NCI-H187 treated with DMSO at 0.1 percent for 48 hours (cell line): ENCODE results near the gene WDSUB1.

Source experiments
- DNase-seq: peaks from one replicate; lab custom pipeline; 2025; lab: John Stamatoyannopoulos, UW

The WDSUB1 gene

DNA sequence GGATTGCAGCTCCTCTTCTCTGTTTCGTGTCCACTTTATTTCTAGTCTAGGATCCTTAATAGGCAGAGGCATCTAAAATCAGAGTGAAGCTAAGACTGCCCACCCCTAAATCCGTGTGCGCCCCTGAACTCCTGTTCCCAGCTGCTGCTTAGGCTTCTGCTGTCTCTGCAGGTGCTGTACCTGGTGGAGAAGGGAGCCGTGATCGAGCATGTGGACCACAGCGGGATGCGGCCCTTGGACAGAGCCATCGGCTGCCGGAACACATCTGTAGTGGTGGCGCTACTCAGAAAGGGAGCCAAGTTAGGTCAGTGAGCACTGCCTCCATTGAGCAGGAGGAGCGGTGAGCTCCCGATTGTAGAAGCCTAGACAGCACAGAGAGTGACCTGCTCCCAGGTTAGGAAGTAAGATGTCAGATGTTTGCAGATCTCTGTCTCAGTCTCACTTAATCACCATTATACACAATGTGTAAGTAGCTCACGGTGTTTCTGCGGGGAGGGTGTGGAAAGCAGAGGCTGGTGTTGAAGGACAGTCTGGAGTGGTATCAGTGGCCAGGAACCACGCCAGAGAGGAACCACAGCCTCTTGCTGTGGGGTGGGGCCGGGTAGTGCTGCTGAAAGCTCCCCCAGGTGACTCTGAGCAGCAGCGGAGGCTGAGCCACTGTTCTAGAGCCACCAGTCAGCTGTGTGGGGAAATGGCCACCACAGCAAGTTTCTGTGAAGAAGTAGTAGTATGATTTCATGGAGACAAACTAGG is 62.3 kb downstream of the WDSUB1 start:
- DNase-seq: no peak

DNA sequence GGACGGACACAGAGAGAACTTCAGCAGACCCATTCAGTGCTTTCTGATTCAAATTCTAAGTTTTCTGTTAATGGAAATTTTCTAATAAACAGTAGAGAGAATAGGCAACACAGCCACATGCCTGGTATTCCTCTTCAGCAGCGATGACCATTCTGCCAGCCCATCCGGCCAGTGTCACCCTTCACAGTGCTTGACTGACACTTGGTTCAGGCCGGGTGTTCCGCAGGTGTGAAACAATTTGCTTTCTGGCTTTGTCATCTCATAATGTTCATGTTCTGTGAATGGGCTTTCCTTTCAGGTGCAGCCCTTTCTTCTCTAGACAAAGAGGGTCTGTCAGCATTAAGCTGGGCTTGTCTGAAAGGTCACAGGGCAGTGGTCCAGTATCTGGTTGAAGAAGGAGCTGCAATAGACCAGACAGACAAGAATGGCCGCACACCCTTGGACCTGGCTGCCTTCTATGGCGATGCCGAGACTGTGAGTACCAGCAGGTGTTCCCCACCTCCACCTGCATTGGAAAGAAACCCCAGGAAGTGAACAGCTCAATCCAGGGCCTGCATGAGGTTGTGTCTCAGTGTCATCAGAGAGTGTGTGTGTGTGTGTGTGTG is 67.0 kb downstream of the WDSUB1 start:
- no peak for DNase-seq

DNA sequence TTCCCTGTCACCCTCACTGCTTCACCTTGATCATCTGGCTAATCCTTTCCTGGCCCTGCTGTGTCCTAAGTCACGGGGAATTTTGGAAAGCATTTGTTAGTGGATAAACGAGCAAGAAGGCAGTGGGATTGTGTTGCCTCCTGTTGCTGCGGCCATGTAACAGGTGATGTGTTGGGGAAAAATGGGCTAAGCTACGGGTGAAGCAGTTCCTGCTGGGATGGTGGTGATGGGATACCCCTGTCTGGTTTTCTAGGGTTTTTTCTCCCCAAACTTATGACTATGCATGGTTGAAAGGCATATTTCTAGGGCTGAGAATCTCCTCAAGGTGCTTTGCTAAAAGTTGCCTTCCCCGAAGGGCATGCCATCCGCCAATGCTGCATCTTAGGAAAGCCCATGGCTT is 68.1 kb downstream of the WDSUB1 start:
- DNase-seq: no peak

DNA sequence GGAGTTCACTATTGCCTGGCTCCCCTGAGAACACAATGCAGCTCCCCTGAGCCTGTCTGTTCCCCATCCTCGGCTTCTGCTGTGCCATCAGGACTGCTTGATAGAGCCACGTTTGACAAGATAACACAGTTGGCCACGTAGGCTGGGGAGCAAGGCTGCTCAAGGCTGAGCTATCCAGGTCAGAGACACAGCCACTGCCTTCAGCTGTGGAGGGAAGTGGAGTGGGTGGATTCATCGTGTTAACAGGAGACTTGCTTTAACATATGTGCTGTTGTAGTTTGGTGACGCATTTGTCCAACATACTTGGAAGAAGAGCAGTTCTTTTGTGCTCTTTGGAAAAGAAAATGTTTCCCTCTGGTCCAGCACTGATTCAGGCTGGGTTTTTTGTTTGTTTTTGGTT is 68.8 kb downstream of the WDSUB1 start:
- DNase-seq: no peak

DNA sequence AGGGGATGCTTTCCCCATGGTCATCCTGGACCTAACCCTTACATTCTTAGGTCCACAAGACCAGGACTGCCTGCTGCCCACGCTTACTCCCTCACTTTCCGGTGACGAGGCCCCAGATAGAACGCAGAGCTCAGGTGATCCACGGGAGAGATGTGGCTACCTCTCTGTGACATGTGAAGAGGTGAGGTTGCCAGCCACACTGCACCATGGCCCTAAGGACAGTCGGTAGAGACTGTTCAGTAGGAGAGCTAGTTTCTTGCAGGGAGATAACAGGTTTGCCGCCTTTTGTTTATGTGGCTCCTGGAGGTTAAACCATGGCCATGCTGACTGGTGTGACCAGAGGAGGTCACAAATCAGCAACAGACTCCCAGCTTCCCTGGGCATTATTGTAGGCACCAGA is 71.4 kb downstream of the WDSUB1 start:
- DNase-seq: no peak

DNA sequence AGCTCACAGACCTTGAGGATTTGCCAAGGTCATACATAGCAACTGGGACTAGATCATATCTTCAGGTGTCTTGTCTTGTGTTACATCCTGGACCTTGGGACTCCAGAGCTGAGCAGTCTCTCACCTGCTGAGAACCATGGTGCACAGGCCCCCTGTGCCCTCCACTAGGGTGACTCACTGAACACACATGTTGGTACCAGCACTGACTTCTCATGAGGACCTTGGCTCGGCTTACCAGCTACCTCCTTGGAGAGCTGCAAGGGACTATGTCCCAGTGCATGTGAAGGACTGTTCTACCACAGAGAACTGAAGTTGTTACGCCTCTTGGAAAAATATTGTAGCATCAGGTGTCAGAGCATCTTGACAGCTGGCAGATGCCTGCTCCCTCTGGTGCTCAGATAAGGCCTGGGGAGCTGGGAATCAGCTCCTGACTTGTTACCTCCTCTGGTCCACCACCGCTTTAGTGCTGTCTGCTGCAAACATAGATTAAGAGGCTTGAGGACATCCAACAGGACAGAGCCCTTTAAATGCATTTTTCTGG is 72.1 kb downstream of the WDSUB1 start:
- DNase-seq: no peak

DNA sequence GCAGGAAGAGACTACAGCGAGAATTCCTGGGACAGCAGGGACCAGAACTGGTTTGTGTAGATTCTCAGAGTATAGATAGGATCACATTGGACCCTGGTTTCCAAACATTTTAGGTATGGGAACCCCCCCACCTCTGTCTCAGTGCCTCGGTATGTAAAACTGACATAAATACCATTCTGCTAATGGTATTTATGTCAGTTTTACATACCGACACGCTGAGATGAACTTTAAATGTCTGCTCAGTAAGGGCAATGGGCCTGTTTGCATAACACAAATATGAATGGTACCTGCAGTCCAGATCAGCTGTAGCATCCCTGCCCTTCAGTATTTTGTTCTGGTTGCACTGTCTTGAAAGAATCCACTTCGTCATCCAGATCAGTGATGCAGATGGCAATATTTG is 73.2 kb downstream of the WDSUB1 start:
- DNase-seq: no peak

DNA sequence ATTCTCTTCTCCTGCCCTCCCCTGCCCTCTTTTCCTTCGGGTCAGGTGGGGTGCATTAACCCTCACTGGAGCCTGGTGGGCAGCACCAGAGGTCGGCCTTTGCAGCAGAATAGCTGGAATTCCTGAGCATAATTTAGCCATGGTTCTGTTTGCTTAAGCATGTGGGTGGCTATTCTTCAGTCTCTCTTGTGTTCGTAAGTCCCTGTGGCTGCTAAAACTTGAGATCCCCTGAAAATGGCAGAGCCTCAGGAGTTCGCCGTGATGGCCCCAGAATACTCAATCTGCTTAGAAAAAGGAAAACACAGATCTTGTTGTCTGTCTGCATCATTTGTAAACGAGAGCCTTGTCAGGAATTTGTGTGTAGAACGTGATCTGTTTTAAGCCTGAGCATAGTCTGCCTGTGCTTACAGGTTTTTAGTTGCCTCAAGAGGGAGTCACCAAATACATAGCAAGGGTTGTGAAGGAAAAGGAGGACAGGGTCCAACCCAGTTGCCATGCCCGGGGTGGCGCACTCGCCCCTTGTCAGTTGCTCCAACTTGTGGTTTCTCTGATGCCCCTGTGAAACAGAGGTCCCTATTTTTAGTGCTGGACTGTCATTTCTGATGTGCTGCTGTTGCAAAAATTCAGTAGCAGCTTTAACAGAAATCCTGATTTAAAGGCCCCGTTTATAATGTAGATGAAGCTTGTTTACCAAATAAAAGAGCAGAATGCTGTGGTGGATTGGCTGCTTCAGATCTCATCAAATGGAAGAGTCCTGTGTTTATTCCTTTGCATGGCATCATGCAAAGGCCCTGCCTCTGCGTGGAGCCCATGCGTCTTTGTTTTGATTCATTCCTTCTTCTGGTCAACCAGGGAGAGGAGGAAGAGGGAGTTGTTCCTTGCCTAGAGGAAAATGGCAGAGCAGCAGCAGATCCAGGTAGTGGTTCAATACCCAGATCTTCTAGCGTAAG is 74.8 kb downstream of the WDSUB1 start:
- DNase-seq: no peak

DNA sequence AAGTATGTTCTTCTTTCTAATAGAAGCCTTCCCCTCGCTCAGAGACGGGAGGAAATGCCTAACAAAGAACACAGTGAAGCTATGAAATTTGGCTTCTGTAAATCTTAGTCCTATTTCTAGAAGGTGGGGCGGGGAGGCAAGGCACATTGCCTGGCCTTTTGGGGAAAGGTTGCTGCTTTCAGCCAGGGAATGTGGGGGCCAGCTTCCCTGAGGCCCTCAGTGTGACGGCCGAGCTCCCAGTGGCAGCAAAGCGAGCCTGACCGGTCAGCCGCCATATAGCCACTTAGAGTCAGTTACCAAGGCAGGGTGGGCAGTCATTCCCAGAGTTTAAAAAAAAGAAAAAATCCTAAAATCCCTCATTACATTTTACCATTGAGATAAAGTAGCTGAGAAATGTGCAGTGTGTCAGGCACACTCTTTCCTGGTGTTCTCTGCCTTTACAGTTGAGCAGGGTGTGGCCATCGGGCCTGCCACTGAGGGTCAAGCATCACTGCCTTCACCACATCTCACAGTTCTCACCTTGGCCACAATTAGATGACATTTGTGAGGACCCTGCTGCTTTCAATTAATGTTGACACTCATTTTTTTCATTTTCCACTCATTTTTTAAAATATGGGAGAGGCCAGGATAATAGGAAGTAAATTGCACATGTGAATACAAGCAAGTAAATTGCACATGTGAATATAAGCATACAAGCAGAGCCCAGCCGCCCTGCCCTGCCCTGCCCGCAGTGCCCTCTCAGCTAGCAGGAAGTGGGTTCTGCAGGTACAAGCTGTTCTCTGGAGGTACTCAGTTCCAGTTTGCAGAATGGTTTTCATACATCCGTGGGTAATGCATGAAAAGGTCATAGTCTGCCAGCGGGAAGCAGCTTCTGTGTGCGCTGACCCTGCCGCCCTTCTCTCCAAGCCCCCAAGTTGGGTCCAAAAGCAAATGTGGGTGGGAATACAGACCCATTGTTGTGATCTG is 76.9 kb downstream of the WDSUB1 start:
- no peak for DNase-seq

DNA sequence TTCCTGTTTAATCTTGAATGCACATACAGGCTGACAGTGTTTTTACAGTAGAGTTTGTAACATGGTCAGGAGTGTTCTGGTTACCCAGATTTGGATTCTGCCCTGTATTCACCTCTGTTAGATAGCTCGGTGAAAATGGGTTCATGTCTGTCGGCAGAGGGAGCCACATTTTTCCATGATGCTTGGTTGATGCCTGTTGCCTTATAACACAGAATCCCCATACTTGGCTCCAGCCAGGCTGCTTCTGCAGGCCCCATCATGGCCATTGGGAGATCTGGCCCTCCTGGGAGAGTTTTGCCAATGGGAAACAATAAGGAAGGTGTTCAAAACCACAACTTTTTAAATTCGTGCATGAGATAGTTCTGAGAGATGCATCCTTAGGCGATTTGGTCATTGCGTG is 78.1 kb downstream of the WDSUB1 start:
- no peak for DNase-seq

DNA sequence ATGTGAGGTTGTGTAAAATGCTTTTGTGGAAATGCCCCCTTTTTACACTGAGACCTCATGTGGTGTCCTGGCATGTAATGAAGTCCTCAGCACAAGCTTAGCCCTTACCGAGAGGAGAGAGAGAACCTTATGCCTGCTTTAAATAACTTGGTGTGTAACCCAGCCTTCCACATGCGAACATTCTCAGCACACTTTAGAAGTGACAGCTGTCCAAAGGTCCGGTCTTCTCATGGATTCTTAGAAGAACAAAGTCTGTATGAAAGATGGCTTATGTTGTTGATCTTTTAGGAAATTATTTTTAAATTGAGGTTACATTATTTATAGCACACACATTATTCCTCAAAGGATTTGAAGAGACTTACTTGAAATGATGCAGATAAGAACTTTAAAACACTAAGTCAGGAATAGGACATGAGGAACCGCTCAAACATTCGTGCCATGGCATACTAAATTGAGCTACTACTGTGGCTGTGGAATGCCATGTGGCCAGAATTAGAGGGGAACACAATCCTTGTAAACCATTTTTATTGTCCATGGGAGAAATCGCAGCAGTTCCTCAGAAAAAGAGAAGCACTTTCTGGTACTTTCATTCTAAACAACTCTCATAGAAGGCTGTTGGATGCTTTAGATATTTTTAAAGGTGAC is 79.6 kb downstream of the WDSUB1 start:
- DNase-seq: no peak

DNA sequence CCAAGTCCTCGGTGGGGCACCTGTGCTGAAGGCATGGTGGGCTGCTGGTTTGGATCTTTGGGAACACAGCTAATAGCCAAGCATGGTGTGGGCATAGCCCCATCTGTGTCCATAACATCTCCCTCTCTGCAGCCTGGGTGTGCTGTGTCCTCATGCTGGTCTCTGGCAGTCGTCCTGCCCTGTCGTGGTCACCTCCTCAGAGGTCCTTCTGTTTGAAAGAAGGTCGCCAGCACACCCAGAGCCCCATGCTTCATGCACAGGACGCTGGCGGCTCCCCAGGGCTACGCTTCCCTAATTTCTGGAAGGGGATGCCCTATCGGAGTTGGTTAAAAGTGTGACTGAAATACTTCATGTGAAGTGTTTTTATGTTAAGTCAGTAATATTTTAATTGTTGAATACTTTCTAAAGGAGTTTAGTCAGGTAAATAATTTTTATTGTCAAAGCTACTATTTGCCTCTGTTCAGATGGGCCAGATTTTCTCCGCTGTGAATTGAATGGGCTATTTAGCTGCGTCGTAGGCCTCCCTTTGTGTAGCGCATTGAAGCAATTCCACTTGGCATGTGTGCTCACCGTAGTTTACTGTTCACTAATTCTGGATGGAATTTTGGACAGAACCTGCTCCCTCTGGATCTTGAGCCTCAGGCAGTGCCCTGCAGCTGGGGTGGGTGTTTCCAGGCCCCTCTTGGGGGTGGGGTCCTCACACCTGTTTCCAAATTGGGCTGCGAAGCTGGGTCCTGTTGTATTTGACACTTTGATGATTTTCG is 81.9 kb downstream of the WDSUB1 start:
- no peak for DNase-seq

DNA sequence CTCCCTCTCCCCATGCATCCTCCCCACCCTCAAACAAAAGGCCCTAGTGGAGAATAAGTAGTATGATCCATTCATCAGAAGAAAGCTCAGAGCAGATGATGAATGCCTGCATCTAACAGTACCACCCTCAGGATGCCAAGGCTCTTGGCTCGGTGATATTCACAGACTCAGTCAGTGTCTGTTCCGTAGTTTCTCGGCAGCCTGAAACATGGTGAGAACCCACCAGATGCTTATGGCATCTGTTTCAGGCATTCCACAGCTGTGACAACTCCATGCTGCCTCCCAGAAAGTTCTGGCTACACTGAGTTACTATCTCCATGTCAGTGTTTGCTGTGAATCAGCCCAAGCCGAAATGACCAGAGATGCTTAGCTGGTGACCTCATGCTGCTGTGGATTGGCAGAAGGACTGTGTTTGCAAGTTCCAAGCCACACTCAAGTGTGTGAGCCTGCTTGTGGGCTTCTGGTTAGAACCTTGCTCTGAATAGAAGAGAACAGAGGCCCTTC is 83.9 kb downstream of the WDSUB1 start:
- no peak for DNase-seq

DNA sequence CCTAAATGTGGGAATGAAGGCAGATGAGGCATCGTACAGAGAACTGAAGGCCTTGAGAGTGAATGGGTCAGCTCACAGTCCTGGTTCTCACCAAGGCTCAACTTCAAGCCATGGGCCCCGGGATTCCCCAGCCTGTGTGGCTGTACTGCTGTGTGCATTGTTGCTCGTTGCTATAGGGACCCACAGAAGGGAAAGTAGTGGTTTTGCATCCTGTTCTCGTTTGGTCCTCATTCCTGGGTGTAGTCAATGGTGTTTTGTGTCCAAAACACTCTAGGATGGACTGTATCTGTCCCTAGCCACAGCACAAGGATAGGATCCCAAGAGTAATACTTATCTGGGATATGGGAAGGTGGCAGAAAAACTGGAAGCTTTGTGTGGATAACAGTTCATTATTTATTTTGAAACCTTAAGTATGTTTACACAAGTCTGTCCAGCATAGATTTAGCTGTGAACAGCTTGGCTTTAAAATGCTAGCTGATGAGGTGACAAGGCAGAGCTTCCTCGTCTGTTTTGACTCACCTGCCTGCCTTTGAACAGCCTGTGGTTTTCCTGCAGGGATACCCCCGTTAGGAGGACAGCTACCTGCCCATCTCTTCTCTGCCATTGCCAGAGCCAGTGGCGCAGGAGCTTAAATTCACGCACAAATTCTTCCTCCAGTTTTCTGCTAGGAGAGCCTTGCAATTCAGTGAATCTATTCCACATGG is 85.0 kb downstream of the WDSUB1 start:
- DNase-seq: no peak

DNA sequence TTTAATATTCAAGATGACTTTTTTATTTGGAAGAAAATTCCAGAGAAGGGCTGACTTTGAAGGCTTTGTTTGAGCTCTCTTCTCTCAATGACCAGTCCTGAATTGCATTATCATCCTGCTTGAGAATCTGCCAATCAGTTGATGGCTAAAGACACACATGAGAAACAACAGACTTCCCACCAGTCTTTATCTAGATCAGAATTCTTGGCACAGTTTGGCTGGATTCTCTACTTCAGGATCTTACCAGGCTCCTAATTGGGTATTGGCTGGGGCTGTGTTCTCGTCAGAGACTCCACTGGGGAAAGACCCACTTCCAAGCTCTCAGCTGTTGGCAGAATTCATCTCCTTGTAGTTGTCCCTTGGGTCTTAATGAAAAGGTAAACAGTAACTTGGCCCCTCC is 86.0 kb downstream of the WDSUB1 start:
- no peak for DNase-seq

DNA sequence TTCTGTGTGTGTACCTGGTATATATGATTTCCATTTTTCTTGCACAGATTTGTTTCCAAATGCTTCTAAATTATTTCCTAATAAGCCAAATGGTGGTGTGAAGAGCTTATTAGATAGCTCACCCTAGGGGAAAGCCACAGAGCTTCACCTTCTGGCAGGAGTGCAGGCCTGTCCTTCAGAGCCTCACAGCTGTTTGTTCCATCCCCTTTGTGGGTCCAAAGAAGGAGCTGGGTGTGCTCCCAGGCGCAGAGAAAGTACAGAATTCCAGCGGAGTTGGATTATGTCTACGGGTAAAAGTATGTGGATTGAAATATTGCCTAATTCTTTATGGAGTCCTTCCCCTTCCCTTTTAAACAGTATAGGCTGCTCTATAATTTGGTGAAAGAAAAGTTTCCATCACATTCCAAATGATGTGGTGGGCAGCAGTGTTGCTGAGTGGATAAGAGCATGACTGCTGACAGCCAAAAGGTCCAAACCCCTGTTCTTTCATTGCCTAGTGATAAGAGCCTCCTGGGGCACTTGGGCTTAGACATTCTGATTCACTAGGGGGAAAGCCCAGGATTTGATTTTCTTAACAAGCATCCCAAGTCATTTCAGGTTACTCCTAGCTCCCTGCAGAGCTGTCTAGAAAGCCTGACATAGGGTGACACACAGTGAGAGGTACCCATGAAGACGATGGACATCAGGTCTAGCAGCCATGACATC is 86.6 kb downstream of the WDSUB1 start:
- no peak for DNase-seq

DNA sequence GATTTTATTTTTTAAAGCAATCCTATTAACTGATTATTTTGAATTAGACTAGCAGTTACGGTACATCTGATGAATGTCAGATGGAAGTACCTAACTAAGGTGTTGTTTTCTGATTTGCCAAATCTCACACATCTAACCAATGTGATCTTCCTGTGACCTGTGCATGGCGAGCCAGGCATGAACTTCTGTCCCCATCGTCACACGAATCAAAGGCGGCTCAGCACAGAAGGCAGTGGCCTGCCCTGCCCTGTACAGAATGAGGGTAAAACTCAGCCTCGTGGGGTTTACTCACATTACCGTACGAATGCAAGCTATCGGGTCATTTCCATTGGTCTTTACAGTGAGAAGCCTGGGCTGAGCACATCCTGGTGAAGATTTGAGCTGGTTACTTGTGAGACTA is 87.3 kb downstream of the WDSUB1 start:
- no peak for DNase-seq

DNA sequence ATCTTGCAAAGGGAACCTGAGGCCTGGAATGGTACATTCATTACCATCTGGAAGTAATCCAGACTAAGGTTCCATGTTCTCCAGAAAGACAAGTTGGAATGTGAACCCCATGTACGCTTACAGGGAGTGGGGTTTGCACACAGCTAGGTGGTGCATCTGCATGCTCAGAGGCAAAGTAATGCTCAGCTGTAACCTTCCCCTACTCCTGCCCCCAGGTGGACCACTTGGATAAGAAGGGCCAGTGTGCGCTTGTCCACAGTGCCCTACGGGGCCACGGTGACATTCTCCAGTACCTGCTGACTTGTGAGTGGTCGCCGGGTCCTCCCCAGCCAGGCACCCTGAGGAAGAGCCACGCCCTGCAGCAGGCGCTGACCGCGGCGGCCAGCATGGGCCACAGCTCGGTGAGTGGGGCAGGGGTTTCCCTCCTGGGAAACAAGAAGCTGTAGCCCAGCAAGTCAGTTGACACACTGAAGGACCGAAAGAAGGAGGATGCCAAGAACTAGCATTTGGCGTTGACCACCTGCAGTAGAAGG is 90.0 kb downstream of the WDSUB1 start:
- DNase-seq: no peak
